Activated naive CD4-positive, alpha-beta T cell treated with anti-CD3 and anti-CD28 coated beads for 36 hours (primary cell): ENCODE measurements around the gene ZFHX3. TPM values are rescaled to one million over a fixed set of nuclear protein-coding genes. Genes with fewer than 3 reads are reported as not detected.
A peak's percentile ranks its signal among the peaks of the same experiment; 100 is the strongest.

Source experiments
- CTCF ChIA-PET: fragments of 350-600 bp; sonication (Branson Sonifier 250); formaldehyde crosslinking; loops from one replicate; lab custom pipeline; 2021; ENCODE audit warnings: antibody characterized with exemption; lab: Charles Lee
- DNase-seq: peaks from one replicate; pipeline ENCODE4 v3.0.0-alpha.2; 2020
- H3K27ac Mint-ChIP-seq: one replicate; pipeline ENCODE4 v1.8.0; 2021; ENCODE audit warnings: mild to moderate bottlenecking, mixed read lengths
- H3K27me3 Mint-ChIP-seq: one replicate; pipeline ENCODE4 v1.8.0; 2021; ENCODE audit warnings: low read depth, mixed read lengths
- H3K36me3 Mint-ChIP-seq: one replicate; pipeline ENCODE4 v1.8.0; 2021; ENCODE audit warnings: low read depth, mixed read lengths
- H3K4me1 Mint-ChIP-seq: one replicate; pipeline ENCODE4 v1.8.0; 2021; ENCODE audit warnings: low read depth, mixed read lengths
- H3K4me3 Mint-ChIP-seq: one replicate; pipeline ENCODE4 v1.8.0; 2021; ENCODE audit warnings: mild to moderate bottlenecking, moderate library complexity, mixed read lengths
- H3K9me3 Mint-ChIP-seq: one replicate; pipeline ENCODE4 v1.8.0; 2021; ENCODE audit warnings: mixed read lengths
- intact Hi-C: fragments of 100-400 bp; cut with micrococcal nuclease; formaldehyde crosslinking; loops from one replicate; pipeline ENCODE4 v1.15.1; 2023
- total RNA-seq, 2 experiments: library from RNA; stranded (reverse); gene quantifications; one replicate each; pipeline ENCODE4 v1.2.3, GENCODE V29; 2021

Gene ZFHX3
- total RNA-seq, 2 experiments from 2014 or later: 0.44 to 0.72 TPM

GRCh38 chr16:72833482-72833881 is 214.4 kb downstream of the ZFHX3 start:
- Mint-ChIP-seq H3K27me3 (no peaks in the 10 kb centered on the region), H3K4me3 (no peak overlapping the region), H3K27ac (no peak overlapping the region), H3K4me1 (no peaks in the 10 kb centered on the region), H3K36me3 (no peaks in the 10 kb centered on the region), H3K9me3 (no peaks in the 10 kb centered on the region)
- CTCF ChIA-PET: interaction anchor here (0.6 to 2.0 kb wide), 18 partner anchors 10 to 418 kb away, joined by 3 to 13 read pairs (median 5); no protein-coding TSS in a partner anchor
- intact Hi-C loops: loop anchor here (2.0 to 10.0 kb wide), 4 partner anchors 215 to 1124 kb away; partner anchors contain the start of gene ZFHX3
- DNase-seq: no peak

DNA sequence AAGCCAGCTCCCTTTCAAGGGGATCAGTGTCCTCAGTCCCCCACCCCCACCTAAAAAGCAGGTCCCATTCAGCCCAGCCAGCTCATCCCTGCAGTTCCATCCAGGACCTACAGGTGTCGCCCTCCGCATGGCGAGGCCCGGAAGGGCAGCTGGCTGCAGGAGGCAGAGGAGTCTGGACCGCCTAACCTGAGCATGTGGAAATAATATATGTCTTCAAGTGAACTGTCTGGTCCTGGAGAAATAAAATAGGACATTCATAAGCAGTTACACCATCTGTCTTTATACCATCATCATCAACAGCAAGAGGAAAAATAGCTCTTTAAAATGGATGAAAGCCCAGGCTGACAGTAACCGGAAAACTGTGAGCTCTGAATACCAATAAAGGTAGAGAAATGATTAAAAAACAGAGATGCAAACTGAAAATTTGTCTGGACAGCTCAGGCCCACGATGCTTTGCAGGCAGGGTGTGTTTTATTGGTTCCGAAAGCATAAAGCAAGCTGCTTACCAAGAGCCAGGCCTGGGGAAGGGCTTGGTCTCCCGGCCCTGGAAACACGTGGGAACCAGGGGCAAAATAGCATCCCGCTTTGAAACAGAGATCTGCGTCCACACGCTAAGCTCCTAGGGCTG is 215.2 kb downstream of the ZFHX3 start:
- Mint-ChIP-seq H3K4me3 (no peak overlapping the region), H3K9me3 (no peaks in the 10 kb centered on the region), H3K27ac (no peak overlapping the region), H3K4me1 (no peaks in the 10 kb centered on the region), H3K36me3 (no peaks in the 10 kb centered on the region), H3K27me3 (no peaks in the 10 kb centered on the region)
- CTCF ChIA-PET: interaction anchor here (0.5 to 2.0 kb wide), 40 partner anchors 8 to 1922 kb away, joined by 3 to 13 read pairs (median 4); no protein-coding TSS in a partner anchor
- intact Hi-C loops: loop anchor here (1.0 to 10.0 kb wide), 5 partner anchors 216 to 1125 kb away; partner anchors contain the start of gene ZFHX3
- peak; percentile 78 for DNase-seq

DNA sequence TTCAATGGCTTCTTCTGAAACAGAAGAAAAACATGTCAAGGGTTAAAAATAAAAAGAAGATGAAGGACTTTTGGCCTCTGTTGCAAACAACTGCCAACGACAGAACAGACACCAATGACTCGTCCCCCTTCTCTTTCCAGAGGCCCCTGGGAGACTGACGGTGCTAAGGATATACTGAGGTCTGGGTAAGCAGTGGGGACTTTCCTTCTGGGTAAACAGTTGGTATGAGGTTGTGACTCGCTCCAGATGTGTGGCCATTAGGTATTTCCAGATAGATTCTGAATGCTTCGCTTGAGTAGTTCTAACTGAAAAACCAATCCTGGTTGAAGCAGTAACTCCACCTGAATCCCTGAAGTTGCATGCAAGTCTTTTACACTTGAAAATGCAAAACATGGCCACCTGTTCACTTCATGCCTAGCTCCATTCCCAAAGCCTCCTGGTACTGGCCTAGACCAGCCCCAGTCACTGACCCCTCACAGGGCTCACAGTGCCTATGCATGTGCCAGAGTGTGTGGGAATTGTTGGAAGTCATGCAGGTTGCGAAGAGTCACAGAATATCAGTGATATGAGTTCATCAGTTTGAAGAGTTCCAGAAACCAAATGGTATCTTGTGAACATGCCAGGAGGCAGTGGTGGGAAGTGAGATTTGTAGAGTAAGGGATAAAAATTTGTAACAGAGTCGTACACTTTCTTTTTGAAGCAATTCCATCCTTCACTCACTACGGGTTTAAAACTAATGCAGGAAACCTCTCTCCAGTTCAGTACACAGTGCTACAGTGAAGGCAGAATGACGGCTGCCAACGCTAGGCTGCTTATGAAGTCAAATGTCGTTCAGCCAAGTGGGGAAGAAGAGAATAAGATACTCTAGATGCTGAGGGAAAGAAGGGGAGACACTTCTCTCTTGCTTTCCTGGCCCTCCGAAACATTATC is 217.8 kb downstream of the ZFHX3 start:
- no peaks in the 10 kb centered on the region for H3K4me1 Mint-ChIP-seq
- H3K9me3 Mint-ChIP-seq: no peaks in the 10 kb centered on the region
- H3K36me3 Mint-ChIP-seq: no peaks in the 10 kb centered on the region
- H3K27ac Mint-ChIP-seq: no peak overlapping the region
- intact Hi-C loops: loop anchor here (5.0 to 10.0 kb wide), 3 partner anchors 705 to 1127 kb away; no protein-coding TSS in a partner anchor
- no peak overlapping the region for H3K4me3 Mint-ChIP-seq
- CTCF ChIA-PET: interaction anchor here (0.6 kb wide), 1 partner anchor 1040 kb away, joined by 4 read pairs; no protein-coding TSS in a partner anchor
- no peaks in the 10 kb centered on the region for H3K27me3 Mint-ChIP-seq
- DNase-seq: peak; percentile 8

DNA sequence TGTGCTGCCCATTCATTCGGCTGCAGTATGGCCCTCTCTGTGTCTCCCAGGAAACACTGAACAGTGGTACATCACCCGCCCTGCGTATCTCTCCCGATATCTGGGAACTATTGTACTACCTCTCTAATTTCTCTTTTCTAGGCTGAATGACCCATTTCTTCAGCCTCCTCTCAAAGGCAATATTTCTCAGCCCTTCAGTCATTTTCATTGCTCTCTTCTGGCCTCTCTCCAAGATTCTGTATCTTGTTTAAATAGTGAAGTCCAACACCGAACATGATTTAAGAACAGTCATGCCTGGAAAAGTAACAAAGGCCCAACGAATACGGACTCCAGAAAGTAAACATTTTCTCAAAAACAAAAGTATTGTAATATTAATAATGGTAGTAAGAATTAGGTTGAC is 220.1 kb downstream of the ZFHX3 start:
- H3K4me3 Mint-ChIP-seq: no peak overlapping the region
- intact Hi-C loops: no loop called here
- H3K9me3 Mint-ChIP-seq: no peaks in the 10 kb centered on the region
- no peaks in the 10 kb centered on the region for H3K36me3 Mint-ChIP-seq
- H3K27me3 Mint-ChIP-seq: no peaks in the 10 kb centered on the region
- CTCF ChIA-PET: interaction anchor here (0.5 to 0.6 kb wide), 2 partner anchors 371 to 845 kb away, joined by 3 read pairs; no protein-coding TSS in a partner anchor
- no peak for DNase-seq
- no peaks in the 10 kb centered on the region for H3K4me1 Mint-ChIP-seq
- no peak overlapping the region for H3K27ac Mint-ChIP-seq

DNA sequence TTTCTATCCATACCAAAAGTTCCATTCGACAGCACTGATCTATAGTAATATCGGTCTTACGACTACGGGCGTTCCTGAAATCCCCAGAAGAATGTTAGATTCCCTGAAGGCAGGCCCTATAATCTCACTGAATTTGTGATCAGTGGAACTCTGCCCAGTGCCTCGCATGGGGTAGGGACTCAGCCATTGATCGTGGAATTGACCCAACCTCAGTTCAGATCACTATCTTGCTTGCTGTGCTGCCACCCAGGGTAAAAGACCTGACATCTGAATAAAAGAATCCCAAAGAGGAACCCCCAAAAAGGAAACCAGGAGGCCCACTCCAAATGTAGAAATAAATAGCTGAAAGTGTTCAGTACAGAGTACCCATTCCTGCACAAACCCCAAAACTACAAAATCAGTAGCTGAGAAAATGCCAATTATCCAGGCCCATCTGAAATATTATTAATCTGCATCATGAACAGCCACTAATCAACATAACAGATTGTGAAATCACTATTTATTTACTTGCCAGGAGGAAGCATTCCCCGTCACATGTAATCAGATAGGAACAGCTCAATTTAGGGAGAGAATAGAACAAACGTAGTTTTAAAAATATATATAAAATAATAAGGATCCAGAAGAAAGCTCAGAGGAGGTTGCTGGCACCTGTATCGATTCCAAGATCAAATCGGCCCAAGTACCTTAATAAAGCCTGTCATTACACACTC is 221.9 kb downstream of the ZFHX3 start:
- no peak overlapping the region for H3K4me3 Mint-ChIP-seq
- no peaks in the 10 kb centered on the region for H3K27me3 Mint-ChIP-seq
- CTCF ChIA-PET: interaction anchor here (1.0 kb wide), 1 partner anchor 15 kb away, joined by 6 read pairs; no protein-coding TSS in a partner anchor
- no peaks in the 10 kb centered on the region for H3K9me3 Mint-ChIP-seq
- no peaks in the 10 kb centered on the region for H3K4me1 Mint-ChIP-seq
- DNase-seq: no peak
- no peaks in the 10 kb centered on the region for H3K36me3 Mint-ChIP-seq
- intact Hi-C loops: no loop called here
- H3K27ac Mint-ChIP-seq: no peak overlapping the region

GRCh38 chr16:72824761-72825160 is 223.2 kb downstream of the ZFHX3 start:
- H3K27ac Mint-ChIP-seq: no peak overlapping the region
- no peak overlapping the region for H3K4me3 Mint-ChIP-seq
- no peaks in the 10 kb centered on the region for H3K9me3 Mint-ChIP-seq
- no peaks in the 10 kb centered on the region for H3K27me3 Mint-ChIP-seq
- CTCF ChIA-PET: interaction anchor here (1.0 kb wide), 1 partner anchor 14 kb away, joined by 6 read pairs; no protein-coding TSS in a partner anchor
- no peaks in the 10 kb centered on the region for H3K36me3 Mint-ChIP-seq
- no peaks in the 10 kb centered on the region for H3K4me1 Mint-ChIP-seq
- intact Hi-C loops: no loop called here
- DNase-seq: no peak

DNA sequence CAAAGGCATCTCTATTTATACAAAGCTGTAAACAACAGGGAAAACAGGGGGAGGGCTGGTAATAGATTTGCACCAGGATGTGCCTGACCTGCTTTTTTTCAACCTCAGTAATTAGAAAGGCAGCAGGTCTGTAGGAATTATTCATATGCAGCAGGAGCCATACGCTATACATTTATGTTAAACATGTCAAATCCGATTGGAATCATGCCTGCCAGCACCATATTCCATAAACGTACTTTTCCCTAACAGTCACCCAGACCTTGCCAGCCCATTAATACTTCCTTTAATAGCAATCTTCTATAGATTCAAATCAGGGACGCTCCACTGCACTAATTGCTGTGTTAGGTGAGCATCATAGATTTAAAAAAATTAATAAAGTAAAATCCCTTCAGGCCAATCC is 223.9 kb downstream of the ZFHX3 start:
- no peaks in the 10 kb centered on the region for H3K4me1 Mint-ChIP-seq
- no peak for DNase-seq
- H3K27ac Mint-ChIP-seq: no peak overlapping the region
- no peak overlapping the region for H3K4me3 Mint-ChIP-seq
- no peaks in the 10 kb centered on the region for H3K36me3 Mint-ChIP-seq
- H3K9me3 Mint-ChIP-seq: no peaks in the 10 kb centered on the region
- no peaks in the 10 kb centered on the region for H3K27me3 Mint-ChIP-seq
- CTCF ChIA-PET: no interaction called here
- intact Hi-C loops: no loop called here

- no peak for DNase-seq
- H3K4me1 Mint-ChIP-seq: no peaks in the 10 kb centered on the region
- no peaks in the 10 kb centered on the region for H3K36me3 Mint-ChIP-seq
- CTCF ChIA-PET: no interaction called here
- H3K27me3 Mint-ChIP-seq: peaks cover 2% of the 10 kb centered on the region
- no peaks in the 10 kb centered on the region for H3K9me3 Mint-ChIP-seq
- no peak overlapping the region for H3K27ac Mint-ChIP-seq
- intact Hi-C loops: no loop called here
- H3K4me3 Mint-ChIP-seq: no peak overlapping the region
These were observed 226.6 kb downstream of the ZFHX3 start for GRCh38 chr16:72821185-72821950.

- Mint-ChIP-seq H3K27ac (no peak overlapping the region), H3K36me3 (no peaks in the 10 kb centered on the region), H3K4me3 (no peak overlapping the region), H3K27me3 (peaks cover 2% of the 10 kb centered on the region), H3K4me1 (no peaks in the 10 kb centered on the region), H3K9me3 (no peaks in the 10 kb centered on the region)
- DNase-seq: no peak
- CTCF ChIA-PET: interaction anchor here (2.0 kb wide), 1 partner anchor 13 kb away, joined by 9 read pairs; no protein-coding TSS in a partner anchor
- intact Hi-C loops: no loop called here
These were observed 228.6 kb downstream of the ZFHX3 start for GRCh38 chr16:72819345-72819744.

DNA sequence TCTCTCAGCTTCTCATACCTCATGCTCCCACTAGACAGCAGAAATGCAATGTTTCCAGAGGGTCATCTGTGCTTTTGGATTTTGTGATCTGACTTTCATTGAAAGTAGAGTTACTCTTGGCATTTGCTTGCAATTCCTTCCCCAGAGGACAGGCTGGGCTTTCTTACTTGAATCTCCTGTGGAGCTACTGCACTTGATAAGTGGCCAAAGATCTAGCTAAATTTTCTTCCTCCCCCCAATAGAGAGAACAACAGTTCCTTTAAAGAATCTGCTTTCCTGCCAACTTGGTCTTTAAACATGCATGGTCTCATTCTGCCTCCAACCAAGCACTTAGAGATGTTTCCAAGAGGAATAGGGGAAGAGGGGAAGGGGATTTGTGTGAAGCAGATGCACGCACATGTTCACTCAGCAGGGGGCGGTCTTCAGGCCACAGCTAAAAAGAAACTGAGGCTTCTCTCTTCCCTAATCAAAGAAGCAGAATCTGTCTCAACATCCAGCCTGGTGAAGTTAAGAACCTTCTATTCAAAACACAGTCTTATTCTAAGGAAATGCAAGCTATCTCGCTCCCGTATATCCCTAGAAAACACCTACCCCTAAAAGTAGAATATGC is 229.6 kb downstream of the ZFHX3 start:
- Mint-ChIP-seq H3K36me3 (no peaks in the 10 kb centered on the region), H3K9me3 (no peaks in the 10 kb centered on the region), H3K4me3 (no peak overlapping the region), H3K27ac (no peak overlapping the region), H3K4me1 (no peaks in the 10 kb centered on the region), H3K27me3 (peaks cover 4% of the 10 kb centered on the region)
- no peak for DNase-seq
- CTCF ChIA-PET: interaction anchor here (2.0 kb wide), 1 partner anchor 14 kb away, joined by 9 read pairs; no protein-coding TSS in a partner anchor
- intact Hi-C loops: no loop called here
